Rectal smooth muscle tissue (tissue), 1 donor: ENCODE data around the gene FKBP9.

ENCODE experiments used
- H3K27ac ChIP-seq: one replicate; pipeline ENCODE4 v1.7.0; 2013; ENCODE audit warnings: low read depth, low read length, inconsistent platforms
- H3K27me3 ChIP-seq: one replicate; pipeline ENCODE4 v1.7.0; 2013; ENCODE audit warnings: low read length; ENCODE audit not compliant: control insufficient read depth, insufficient read depth
- H3K36me3 ChIP-seq: one replicate; pipeline ENCODE4 v1.7.0; 2013; ENCODE audit warnings: low read length; ENCODE audit not compliant: control insufficient read depth, insufficient read depth
- H3K4me1 ChIP-seq: one replicate; pipeline ENCODE4 v1.7.0; 2013; ENCODE audit warnings: low read length; ENCODE audit not compliant: control insufficient read depth, insufficient read depth
- H3K4me3 ChIP-seq: one replicate; pipeline ENCODE4 v1.7.0; 2013; ENCODE audit warnings: low read length
- H3K9ac ChIP-seq: one replicate; pipeline ENCODE4 v1.7.0; 2013; ENCODE audit warnings: low read length

The FKBP9 gene

GRCh38 chr7:33039903-33040292 lies 82.7 kb downstream of the FKBP9 start:
- Histone ChIP-seq H3K27me3 (no peaks in the 10 kb centered on the region), H3K4me1 (peaks cover 27% of the 10 kb centered on the region), H3K9ac (no peak overlapping the region), H3K4me3 (peak overlapping the region; percentile 54), H3K36me3 (no peaks in the 10 kb centered on the region), H3K27ac (peak overlapping the region; percentile 49)

- H3K4me1 ChIP-seq: peaks cover 30% of the 10 kb centered on the region
These were observed 83.7 kb downstream of the FKBP9 start for GRCh38 chr7:33040803-33041516.

GRCh38 chr7:33041631-33042428 lies 84.6 kb downstream of the FKBP9 start:
- no peak overlapping the region for H3K9ac ChIP-seq
- no peak overlapping the region for H3K27ac ChIP-seq
- no peaks in the 10 kb centered on the region for H3K27me3 ChIP-seq
- peaks cover 30% of the 10 kb centered on the region for H3K4me1 ChIP-seq
- no peaks in the 10 kb centered on the region for H3K36me3 ChIP-seq
- no peak overlapping the region for H3K4me3 ChIP-seq

More at GRCh38 chr7:33040803-33041516, 83.7 kb downstream of the FKBP9 start:
- no peaks in the 10 kb centered on the region for H3K27me3 ChIP-seq
- H3K27ac ChIP-seq: peak overlapping the region; percentile 44
- peak overlapping the region; percentile 51 for H3K4me3 ChIP-seq
- no peaks in the 10 kb centered on the region for H3K36me3 ChIP-seq
- no peak overlapping the region for H3K9ac ChIP-seq

GRCh38 chr7:33043501-33044400 lies 86.5 kb downstream of the FKBP9 start:
- Histone ChIP-seq H3K27me3 (no peaks in the 10 kb centered on the region), H3K36me3 (no peaks in the 10 kb centered on the region), H3K4me1 (peaks cover 30% of the 10 kb centered on the region), H3K9ac (no peak overlapping the region), H3K4me3 (peak overlapping the region; percentile 26), H3K27ac (peak overlapping the region; percentile 55)

- Histone ChIP-seq H3K4me1 (peaks cover 30% of the 10 kb centered on the region), H3K27ac (peak overlapping the region; percentile 55), H3K9ac (no peak overlapping the region)
These were observed 87.1 kb downstream of the FKBP9 start for GRCh38 chr7:33044401-33044718.

GRCh38 chr7:33044986-33045385 lies 87.7 kb downstream of the FKBP9 start:
- Histone ChIP-seq H3K36me3 (no peaks in the 10 kb centered on the region), H3K9ac (no peak overlapping the region), H3K4me1 (peaks cover 30% of the 10 kb centered on the region), H3K4me3 (no peak overlapping the region), H3K27ac (no peak overlapping the region), H3K27me3 (no peaks in the 10 kb centered on the region)

More at GRCh38 chr7:33044401-33044718, 87.1 kb downstream of the FKBP9 start:
- no peak overlapping the region for H3K4me3 ChIP-seq
- H3K36me3 ChIP-seq: no peaks in the 10 kb centered on the region
- no peaks in the 10 kb centered on the region for H3K27me3 ChIP-seq

GRCh38 chr7:33048257-33048656 lies 91.0 kb downstream of the FKBP9 start:
- H3K36me3 ChIP-seq: no peaks in the 10 kb centered on the region
- H3K27me3 ChIP-seq: no peaks in the 10 kb centered on the region
- peaks cover 22% of the 10 kb centered on the region for H3K4me1 ChIP-seq
- H3K4me3 ChIP-seq: no peak overlapping the region
- H3K27ac ChIP-seq: no peak overlapping the region
- H3K9ac ChIP-seq: no peak overlapping the region

- Histone ChIP-seq H3K27ac (no peak overlapping the region), H3K36me3 (no peaks in the 10 kb centered on the region), H3K9ac (no peak overlapping the region), H3K27me3 (no peaks in the 10 kb centered on the region), H3K4me1 (peaks cover 18% of the 10 kb centered on the region), H3K4me3 (no peak overlapping the region)
These were observed 91.5 kb downstream of the FKBP9 start for GRCh38 chr7:33048704-33049103.

- Histone ChIP-seq H3K4me3 (no peak overlapping the region), H3K4me1 (peaks cover 6% of the 10 kb centered on the region), H3K9ac (no peak overlapping the region), H3K27ac (peak overlapping the region; percentile 27), H3K36me3 (no peaks in the 10 kb centered on the region), H3K27me3 (no peaks in the 10 kb centered on the region)
These were observed 93.5 kb downstream of the FKBP9 start for GRCh38 chr7:33050535-33051318.

GRCh38 chr7:33053721-33054120 lies 96.5 kb downstream of the FKBP9 start:
- no peak overlapping the region for H3K4me3 ChIP-seq
- no peaks in the 10 kb centered on the region for H3K27me3 ChIP-seq
- H3K9ac ChIP-seq: no peak overlapping the region
- H3K36me3 ChIP-seq: no peaks in the 10 kb centered on the region
- H3K4me1 ChIP-seq: peaks cover 6% of the 10 kb centered on the region
- no peak overlapping the region for H3K27ac ChIP-seq

- Histone ChIP-seq H3K27ac (no peak overlapping the region), H3K36me3 (no peaks in the 10 kb centered on the region), H3K9ac (no peak overlapping the region), H3K4me3 (no peak overlapping the region), H3K27me3 (no peaks in the 10 kb centered on the region), H3K4me1 (peaks cover 6% of the 10 kb centered on the region)
These were observed 97.2 kb downstream of the FKBP9 start for GRCh38 chr7:33054261-33054964.
